NCI-H187 (cell line): ENCODE data around the gene OPN1SW.

ENCODE experiments used
- DNase-seq, 2 experiments: peaks; one replicate each; lab custom pipeline; 2025; lab: John Stamatoyannopoulos, UW

Gene OPN1SW

DNA sequence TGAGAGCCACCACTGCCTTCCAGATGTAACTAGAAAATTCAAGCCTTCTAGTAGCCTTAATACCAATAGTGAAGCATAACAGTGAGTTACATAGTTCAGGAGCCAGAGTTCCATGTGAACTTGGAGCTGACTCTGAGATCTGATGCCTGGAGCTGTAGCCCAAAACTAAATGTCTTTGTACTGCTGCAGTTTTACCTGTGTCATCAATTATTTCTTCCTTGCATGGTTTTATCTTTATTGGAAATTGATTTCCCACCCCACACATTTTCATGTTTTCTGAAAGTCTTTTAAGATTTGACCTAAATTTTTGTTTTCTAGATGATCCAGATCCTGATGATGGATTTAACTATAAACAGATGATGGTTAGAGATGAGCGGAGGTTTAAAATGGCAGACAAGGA is 17.0 kb downstream of the OPN1SW start:
- no peak for DNase-seq

DNA sequence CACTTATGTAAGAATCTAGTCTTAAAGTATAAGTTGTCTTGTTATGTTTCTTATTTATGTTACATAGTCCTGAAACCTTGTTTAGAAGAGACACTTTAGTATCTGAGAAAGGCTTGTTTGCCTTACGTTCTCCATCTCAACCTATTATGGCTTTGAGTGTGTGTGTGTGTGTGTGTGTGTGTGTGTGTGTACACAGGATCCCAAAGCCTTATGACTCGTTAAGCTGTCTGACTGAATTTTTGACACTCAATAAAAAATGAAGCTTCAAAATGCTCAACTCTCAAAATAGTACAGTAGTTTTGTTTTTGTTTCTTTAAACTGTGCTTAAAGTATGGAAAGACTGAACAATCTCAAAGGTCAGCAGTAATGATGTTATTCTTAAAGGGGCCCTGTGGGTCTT is 18.4 kb downstream of the OPN1SW start:
- no peak for DNase-seq

DNA sequence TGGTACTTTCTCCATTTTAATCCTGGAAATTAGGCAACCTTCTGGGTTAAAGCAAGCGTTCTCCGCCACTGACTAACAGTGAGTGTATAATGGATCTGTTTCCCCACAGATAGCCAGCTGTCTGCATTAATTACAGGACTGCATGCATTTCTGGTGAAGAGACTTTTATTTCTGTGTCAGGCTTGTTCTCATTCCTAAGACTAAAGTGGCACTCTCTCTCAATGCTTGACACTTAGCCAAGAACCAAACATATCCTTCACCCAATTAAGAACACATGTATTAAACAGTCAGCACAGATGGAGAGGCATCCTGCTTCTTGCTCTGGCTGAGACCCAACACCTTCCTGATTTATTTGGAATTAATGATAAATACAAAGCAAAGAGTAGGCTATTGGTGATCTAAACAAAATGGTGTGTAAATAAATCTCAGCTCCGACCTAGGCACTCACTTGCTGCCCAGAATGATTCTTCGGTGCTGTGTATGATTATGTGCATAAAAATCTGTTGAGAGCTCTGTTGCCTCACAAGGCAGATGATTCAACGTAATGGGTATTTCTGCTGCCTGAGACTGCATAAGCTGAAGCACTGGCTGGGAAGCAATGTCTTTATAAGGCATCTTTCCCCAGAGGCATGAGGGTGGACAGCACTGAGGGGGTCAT is 19.6 kb downstream of the OPN1SW start:
- DNase-seq: no peak

DNA sequence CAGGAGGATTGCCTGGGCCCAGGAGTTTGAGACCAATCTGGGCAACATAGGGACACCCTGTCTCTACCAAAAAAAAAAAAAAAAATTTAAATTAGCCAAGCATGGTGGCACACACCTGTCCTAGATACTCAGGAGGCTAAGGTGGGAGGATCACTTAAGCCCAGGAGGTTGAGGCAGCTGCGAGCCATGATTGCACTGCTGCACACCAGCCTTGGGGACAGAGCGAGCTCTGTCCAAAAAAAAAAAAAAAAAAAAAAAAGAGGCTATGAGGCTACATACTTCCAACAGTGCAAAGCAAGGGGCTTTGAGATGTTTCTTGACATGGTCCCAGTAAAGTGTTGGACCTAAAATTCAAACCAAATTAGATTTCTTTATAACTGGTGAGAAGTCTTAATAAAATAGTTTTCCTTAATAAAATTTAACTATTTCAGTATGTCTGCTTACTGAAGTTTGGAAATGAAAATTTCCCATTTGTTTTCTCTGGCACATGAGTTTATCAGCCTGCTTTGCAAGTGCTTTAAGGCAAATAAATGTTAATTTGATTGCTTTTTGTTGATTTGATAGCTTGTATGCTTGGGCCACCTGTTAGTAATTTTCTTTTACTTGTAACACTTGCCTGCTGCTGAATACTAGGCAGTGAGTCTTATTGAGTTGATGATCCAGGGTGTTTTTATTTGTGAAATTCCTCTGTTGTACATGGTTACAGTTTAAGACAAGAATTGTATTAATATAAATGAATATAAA is 20.3 kb downstream of the OPN1SW start:
- no peak for DNase-seq

DNA sequence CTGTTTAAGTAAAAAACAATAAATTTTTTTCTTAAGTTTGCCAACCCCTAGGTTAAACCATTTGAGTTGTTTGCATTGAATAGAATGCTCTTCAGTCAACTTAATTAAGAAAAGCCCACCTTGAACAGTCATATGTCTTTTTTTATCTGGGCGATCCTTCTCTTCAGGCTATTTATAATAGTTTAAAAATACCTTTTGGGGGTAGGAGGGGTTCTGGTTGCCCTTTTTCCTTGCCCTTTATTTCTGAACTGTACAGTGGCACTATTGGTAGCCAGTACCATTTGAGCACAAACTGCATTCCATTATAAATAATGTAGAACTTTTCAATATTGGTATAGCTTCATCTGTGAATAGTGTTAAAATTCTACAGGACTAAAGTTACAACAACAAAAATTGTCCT is 23.3 kb downstream of the OPN1SW start:
- no peak for DNase-seq

DNA sequence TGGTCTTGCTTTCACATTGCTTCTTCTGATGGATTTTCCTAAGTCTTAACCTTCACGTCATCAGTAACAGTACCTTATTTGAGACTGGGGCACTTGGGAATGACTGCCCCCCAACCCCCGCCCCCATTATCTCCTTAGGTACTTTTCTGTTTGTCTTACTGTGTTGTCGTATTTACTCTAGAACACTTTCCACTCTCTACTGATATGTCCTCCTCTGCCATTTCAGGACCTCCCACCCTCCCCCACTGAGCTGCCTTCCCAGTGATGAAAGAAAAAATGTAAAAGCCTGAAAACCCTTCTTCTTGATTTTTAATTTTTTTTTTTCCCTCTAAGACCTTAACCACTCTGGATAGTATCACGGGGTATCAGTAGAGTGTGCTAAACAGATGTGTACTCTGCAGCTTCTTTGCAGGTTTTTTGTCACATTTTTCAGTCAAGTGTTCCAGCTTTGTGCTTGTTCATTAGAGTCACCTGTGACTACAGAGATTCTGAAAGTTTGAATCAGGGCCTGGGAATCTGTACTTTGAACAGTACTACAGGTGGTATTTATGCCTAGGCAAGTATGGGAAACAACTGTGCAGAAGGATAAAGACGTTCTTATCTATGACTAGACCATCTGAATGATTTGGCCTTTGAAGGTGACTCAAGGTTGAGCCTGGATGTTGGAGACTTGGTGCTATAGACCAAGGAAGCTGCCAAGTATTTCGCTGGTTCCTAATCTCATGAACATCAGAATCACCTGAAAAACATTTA is 28.1 kb downstream of the OPN1SW start:
- DNase-seq: no peak

DNA sequence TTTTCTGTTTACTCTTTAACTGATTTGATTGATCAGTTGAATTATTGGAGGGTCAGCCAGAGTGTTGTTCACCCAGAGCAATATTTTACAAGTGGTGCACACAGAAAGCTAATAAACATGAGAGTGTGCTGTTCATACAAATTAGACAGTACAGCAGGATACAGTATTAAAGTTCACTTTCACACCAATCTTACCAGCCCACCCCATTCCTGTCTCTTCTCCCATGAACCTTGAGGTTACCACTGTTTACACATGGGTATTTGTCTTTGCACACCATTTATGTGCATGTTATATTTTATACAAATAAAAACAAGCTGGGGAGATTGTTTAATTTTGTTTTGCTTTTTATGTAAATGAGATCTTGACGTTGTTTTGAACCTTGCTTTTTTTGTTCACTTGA is 29.9 kb downstream of the OPN1SW start:
- no peak for DNase-seq

DNA sequence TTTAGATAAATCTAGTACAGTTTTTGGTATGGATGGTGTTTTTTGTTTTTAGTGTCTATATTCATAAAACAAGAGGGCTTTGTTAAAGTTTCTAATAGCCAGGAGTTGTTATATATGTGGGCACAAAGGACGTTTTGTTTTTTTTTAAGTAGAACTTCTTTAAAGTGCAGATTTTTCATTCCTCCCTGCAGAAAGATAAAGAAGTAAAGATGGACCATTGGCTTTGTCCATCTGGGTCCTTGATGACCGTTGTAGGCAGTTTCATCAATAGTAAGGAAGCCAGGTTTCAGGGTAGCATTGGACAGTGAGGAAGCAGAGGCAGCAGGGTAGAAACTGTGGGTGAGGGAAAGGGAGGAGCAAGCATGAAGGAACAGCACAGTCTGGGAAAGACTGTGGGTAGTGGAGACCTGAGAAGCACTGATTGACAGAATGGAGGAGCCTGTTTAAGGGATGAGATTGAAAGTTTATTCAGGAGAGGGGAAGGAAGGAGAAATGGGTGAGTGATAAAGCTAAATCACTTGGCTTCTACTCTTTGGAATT is 31.2 kb downstream of the OPN1SW start:
- DNase-seq: no peak

DNA sequence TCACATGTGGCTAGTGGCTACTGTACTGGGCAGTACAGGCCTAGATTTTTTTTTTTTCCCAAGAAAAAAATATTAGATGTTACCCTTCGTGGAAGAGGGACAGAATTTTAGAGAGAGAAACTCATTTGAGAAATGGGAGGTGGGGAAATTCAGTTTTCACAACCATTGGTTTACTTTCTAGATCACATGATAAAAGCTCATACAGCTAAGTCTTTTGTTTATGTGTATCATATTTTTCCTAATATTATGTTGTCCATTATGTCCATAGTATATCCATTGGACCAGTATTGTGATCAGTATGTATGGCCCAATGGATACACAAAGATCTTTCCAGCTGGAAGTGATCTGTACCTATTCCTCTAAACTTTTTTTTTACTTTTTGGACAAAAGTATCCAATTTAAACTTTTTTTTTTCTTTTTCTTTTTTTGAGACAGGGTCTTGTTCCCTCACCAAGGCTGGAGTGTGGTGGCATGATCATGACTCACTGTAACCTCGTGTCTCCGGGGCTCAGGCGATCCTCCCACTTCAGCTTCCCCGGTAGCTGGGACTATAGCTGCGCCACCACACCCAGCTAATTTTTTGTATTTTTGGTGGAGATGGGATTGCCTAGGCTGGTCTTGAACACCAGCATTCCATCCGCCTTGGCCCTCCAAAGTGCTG is 32.4 kb downstream of the OPN1SW start:
- DNase-seq: no peak

DNA sequence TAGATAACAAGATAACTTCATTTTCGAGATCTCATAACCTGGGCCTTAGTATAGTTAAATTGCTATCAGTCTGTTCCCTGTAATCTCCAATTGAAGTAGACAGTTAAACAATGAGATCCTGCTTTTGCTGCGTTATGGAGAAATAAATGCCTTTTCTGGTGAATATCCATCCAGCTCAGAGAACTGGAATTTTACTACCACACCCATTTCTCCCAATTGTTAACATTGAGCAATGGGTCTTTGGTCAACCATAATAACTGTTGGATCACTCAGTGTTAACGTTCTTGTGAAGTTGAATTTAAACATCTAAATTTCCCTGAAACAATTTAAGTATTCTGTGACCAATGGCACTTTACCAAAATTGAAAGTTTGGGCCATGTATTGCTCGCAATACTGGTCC is 33.4 kb downstream of the OPN1SW start:
- no peak for DNase-seq

DNA sequence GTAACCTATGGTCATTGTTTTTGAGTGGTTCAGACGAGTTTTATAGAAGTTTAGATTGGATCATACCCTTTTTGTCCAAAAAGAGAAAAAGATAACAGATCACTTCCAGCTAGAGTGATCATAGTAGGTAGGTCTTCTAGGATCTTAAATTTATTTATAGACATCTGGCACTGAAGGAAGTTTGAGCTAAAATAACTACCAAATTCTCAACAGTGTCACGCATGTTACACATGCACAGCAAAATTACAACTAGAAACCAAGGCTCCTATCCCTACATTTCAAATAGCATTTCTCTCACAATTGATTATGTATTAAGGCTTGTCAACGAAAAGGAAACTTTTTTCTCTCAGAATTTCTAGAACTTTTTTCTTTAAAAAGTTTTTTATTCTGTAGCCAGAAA is 34.1 kb downstream of the OPN1SW start:
- DNase-seq: no peak

DNA sequence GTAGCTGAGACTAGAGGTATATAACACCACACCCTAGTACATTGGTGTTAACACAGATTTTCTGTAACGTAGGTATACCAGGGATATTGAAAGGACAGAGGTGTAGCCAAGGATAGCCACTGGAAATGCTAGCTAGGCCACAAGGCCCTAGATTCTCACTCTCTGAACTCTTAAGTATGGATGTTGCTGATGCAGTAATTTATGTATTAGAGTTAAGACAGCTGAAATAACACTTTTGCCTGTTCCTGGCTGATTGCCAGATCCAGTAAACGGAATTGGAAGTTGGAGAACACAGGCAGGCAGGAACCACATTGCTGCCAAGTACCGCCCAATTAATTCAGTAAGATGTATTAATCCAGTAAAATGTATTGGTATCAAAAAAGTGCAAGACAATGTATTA is 34.6 kb downstream of the OPN1SW start:
- no peak for DNase-seq

DNA sequence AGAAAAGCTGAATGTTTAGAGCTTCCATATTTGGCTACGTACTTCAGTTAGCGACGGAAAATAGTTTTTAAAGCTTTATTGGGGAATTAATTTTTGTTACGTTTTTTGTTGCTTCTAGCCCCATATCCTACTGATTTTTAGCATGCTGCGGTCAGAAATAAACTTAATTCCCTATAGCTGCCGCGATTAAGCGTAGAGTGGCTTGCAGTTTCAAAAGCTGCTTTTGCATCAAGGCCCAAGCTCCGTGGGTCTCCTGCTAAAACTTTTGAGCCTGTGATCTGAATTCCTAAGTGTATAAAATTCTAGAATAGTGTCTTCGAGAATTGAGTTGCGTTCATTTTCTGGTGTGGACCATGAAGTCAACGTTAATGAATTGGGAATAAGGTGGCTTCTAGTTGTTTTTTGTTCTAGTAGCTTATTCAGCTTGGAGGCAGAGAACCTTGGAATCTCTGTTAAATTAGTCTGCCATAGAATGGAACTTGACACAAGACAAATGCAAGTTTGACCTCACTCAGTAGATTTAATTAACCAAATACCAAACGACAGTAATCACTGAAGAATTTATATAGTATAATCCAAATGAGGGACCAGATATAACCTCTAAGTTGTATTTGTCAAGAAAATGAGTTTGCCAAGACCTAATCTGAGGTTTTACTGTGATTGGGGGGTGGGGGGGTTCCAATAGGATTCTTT is 35.5 kb downstream of the OPN1SW start:
- DNase-seq: no peak

DNA sequence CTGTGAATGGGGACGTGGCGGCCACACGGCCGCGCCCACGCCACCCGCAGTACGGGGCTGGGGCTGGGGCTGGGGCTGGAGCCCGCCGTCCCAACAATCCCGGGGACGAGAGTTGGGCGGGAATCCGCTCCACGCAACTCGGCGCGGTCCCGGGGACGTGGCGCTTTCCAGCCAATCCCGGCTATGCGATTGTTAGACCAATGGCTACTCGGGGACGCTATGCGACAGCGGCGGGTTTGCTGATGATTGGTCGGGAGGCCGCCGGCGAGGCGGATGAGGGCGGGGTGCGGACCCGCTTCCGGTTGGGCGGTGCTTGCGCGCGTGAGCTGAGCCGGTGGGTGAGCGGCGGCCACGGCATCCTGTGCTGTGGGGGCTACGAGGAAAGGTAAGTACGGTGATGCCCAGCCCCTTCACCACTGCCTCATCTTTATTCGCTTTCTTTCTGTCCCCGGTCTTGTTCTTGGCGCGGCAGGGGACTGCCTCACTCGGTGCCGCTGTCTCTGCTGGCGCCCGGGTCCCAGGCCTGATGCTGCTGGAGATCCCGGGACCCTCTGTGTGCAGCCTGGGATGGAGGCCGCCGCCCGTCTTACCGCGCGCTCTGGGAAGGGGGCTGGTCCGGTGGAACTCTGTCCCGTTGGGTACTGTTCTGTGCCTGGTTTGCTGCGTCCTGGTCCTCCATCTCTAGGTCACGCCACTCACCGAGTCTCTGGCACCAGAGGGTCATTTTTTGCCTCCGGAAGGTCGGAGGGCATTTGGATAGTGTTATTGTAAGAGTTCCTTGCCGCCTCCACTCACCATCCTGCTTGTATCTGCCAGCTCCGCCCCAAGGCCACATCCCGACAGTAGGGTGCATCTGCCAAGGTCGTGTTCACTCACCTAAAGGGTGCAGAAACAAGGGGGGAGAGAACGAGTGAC is 36.3 kb downstream of the OPN1SW start, which contains the start of gene CALU:
TSS of gene CALU (plus strand) at position 312 of the 915 bp plus-strand sequence. CDS start 9,225 bp downstream, outside the sequence.
- DNase-seq: peak; percentile 83 to 95

DNA sequence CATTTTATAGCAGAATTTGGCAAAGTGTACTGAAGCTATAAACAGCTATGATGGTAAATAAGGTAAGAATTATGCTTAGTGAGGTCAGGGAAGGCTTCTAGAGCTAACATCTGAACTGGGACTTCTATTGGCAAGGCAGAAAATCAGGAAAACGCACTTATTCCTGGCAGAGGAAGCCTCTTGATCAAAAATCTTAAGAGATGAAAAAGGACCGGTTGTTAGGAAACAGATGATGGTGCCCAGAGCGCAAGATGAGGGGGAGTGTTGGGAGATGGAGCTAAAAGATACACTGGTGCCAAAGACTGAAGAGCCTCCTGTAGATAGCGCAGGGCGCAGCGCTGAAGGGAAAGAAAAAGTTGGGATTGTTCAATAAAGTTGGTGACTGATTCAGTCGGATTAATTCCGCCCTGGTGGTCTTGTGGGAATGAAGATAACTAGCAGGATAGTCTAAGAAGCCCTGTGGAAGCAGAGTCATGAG is 37.0 kb downstream of the OPN1SW start:
- no peak for DNase-seq

DNA sequence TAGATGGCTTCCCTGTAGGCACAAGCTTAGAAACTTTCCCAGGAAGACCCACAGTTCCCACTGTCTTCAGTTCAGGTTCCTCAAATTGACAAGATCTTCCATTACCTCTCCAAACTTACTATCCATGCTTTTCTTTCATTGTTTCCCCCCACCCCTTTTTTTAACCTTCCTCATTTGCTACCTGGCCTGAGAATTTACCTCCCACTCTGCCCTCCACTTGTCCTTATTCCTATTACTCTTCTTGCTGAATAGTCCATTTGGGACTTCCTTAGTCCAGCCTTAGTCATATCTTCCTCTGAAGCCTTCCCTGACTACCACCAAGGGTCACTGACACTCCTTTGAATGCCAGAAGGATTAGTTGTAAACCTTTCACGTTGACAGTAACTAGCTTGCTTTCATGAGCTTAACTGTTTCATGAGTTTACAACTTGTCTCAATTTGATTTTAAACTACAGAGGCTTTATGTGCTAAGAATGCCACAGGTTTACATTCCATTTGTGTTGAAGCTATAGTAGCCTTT is 37.7 kb downstream of the OPN1SW start:
- no peak for DNase-seq

DNA sequence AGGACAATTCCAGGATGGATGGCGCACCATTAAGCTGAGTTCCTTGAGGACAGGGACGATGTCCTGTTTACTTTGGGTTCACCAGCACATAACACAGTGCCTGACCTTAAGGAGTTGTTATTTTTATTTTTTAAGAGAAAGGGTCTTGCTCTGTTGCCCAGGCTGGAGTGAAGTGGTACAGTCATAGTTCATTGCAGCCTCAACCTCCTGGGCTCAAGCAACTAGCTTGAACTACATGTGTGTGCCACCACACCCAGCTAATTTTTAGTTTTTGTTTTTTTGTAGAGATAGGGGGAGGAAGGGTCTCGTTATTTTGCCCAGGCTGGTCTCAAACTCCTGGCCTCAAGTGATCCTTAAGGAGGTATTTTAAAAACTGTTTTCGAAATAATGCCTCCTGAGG is 38.2 kb downstream of the OPN1SW start:
- no peak for DNase-seq

DNA sequence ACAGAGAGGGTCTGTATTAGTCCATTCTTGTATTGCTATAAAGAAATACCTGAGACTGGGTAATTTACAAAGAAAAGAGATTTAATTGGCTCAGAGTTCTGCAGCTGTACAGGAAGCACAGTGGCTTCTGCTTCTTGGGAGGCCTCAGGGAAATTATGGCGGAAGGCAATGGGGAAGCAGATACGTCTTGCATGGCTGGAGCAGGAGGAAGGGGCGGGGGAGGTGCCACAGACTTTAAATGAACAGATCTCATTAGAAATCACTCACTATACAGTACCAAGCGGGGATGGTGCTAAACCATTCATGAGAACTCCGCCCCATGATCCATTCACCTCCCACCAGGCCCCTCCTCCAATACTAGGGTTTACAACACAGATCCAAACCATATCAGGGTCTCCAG is 40.2 kb downstream of the OPN1SW start:
- DNase-seq: no peak

DNA sequence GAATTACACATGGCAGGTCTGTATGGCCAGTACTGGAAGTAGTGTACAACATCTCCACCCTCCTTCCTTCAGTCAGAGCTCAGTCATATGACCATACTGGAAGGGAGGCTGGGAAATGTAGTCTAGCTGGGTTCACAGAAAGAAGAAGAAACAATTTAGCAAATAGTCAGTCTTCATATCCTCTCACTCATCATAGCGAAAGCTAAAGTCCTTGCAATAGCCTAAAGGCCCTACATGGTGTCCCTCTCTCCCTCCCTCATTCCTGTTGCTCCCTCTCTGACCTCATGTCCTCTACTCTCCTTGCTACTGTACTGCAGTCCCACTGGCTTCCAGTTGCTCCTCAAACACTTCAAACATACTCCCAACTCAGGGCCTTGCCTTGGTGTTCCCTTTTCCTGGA is 40.7 kb downstream of the OPN1SW start:
- no peak for DNase-seq

DNA sequence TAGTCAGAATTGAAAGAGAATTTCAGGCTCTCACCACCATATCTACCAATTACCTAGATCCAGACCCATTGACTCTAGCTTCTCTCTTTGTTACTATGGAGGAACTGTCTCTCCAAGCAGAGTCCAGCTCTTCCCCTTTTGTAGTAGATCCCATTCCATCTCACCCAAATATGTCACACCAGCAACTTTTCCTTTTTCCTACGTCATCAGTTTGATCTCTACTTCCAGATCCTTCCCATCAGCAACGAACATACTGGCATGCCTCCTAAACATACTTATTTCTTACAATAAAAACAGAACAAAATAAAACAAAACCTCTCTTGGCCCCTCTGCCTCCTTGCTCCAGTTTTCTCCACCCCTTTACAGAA is 42.3 kb downstream of the OPN1SW start:
- DNase-seq: no peak
